HepG2 (cell line): ENCODE data around the gene ACYP2. TPM values are rescaled to one million over a fixed set of nuclear protein-coding genes. Genes with fewer than 3 reads are reported as not detected.

Source experiments
- JUN ChIP-seq: sonication (generic); formaldehyde crosslinking; IDR thresholded peaks from 2 replicates; pipeline ENCODE4 v1.4.0; 2020; ENCODE audit warnings: mild to moderate bottlenecking, missing genetic modification reagents
- KMT2B ChIP-seq: IDR thresholded peaks from 2 replicates; pipeline ENCODE4 v1.6.1; 2016; ENCODE audit warnings: missing genetic modification reagents, missing compliant biosample characterization
- MEIS1 ChIP-seq: sonication (generic); formaldehyde crosslinking; IDR thresholded peaks from 2 replicates; pipeline ENCODE4 v1.9.0; 2021; ENCODE audit warnings: mild to moderate bottlenecking, missing genetic modification reagents, moderate library complexity, borderline replicate concordance
- RFX1 ChIP-seq: fragments of 450-650 bp; IDR thresholded peaks from 2 replicates; pipeline ENCODE4 v1.6.1; 2017
- SATB2 ChIP-seq: sonication (generic); formaldehyde crosslinking; IDR thresholded peaks from 2 replicates; pipeline ENCODE4 v1.5.0; 2020; ENCODE audit warnings: missing genetic modification reagents
- SMARCE1 ChIP-seq: fragments of 450-650 bp; IDR thresholded peaks from 2 replicates; pipeline ENCODE4 v1.6.1; 2017; ENCODE audit warnings: borderline replicate concordance
- SOX13 ChIP-seq, 3 experiments: fragments of 450-650 bp in 1 of 3; sonication (generic) in 1 of 3; formaldehyde crosslinking in 1 of 3; IDR thresholded peaks in 2 of 3; conservative IDR thresholded peaks in 1 of 3; 2 replicates each; pipeline versions ENCODE4 v1.5.0 to v1.6.1; 2016 to 2020; ENCODE audit warnings: antibody characterized with exemption in 1 of 3, mild to moderate bottlenecking in 1 of 3, missing compliant biosample characterization in 1 of 3, missing genetic modification reagents in 1 of 3, moderate library complexity in 1 of 3
- TGIF2 ChIP-seq: IDR thresholded peaks from 2 replicates; pipeline ENCODE4 v1.6.1; 2016; ENCODE audit warnings: control low read depth, missing compliant biosample characterization
- ZNF230 ChIP-seq: sonication (generic); formaldehyde crosslinking; IDR thresholded peaks from 2 replicates; pipeline ENCODE4 v1.4.0; 2020; ENCODE audit warnings: mild to moderate bottlenecking, missing genetic modification reagents
- polyA plus RNA-seq, 8 experiments: library from polyadenylated mRNA; depleted of rRNA in 3 of 8; stranded (reverse) in 7 of 8; unstranded in 1 of 8; fragments of >200 nt; fragmentation: Illumina TruSeq in 4 of 8; extraction: Trizol in 4 of 8; gene quantifications; 2 replicates each; pipeline versions ENCODE4 v1.2.1 to v1.2.3, GENCODE V29; 2011 to 2016; ENCODE audit warnings: low read depth in 4 of 8, missing spikeins in 1 of 8, mixed read lengths in 1 of 8; ENCODE audit not compliant: insufficient read depth in 1 of 8
- total RNA-seq, 5 experiments: library from RNA; depleted of rRNA; stranded (reverse); fragments of >200 nt; fragmentation: Illumina TruSeq; extraction: Trizol; gene quantifications; 2 replicates each; pipeline ENCODE4 v1.2.3, GENCODE V29; 2016; ENCODE audit warnings: low read depth in 1 of 5
- TF ChIP-seq, protein P1 (sequence below): sonication (generic); formaldehyde crosslinking; conservative IDR thresholded peaks from 2 replicates; pipeline ENCODE4 v1.8.0; 2022; ENCODE audit warnings: mild to moderate bottlenecking, moderate library complexity, missing genetic modification reagents
- TF ChIP-seq, protein P2 (sequence below): sonication (generic); formaldehyde crosslinking; IDR thresholded peaks from 2 replicates; pipeline ENCODE4 v1.5.0; 2020; ENCODE audit warnings: mild to moderate bottlenecking, missing genetic modification reagents
- TF ChIP-seq, protein P3 (sequence below): sonication (generic); formaldehyde crosslinking; IDR thresholded peaks from 2 replicates; pipeline ENCODE4 v1.5.1; 2020; ENCODE audit warnings: mild to moderate bottlenecking, missing genetic modification reagents, borderline replicate concordance
- TF ChIP-seq, protein P4 (sequence below): sonication (generic); formaldehyde crosslinking; IDR thresholded peaks from 2 replicates; pipeline ENCODE4 v1.4.0; 2020; ENCODE audit warnings: mild to moderate bottlenecking, missing genetic modification reagents, borderline replicate concordance

The ACYP2 gene
- total and polyA plus RNA-seq, 2 of the 13 experiments (the other 11 are each of a cell fraction or from before 2014, with no cell fraction given): 12.3 to 12.7 TPM

- TF ChIP-seq, protein P1, sequence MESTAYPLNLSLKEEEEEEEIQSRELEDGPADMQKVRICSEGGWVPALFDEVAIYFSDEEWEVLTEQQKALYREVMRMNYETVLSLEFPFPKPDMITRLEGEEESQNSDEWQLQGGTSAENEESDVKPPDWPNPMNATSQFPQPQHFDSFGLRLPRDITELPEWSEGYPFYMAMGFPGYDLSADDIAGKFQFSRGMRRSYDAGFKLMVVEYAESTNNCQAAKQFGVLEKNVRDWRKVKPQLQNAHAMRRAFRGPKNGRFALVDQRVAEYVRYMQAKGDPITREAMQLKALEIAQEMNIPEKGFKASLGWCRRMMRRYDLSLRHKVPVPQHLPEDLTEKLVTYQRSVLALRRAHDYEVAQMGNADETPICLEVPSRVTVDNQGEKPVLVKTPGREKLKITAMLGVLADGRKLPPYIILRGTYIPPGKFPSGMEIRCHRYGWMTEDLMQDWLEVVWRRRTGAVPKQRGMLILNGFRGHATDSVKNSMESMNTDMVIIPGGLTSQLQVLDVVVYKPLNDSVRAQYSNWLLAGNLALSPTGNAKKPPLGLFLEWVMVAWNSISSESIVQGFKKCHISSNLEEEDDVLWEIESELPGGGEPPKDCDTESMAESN: peak; percentile 81; the same call in 1 of the 2 replicates
- peak; percentile 91; the same call in 1 of the 2 replicates for TF ChIP-seq MEIS1
- peak; percentile 76 for TF ChIP-seq KMT2B (CRISPR knock-in tag)
- peak; percentile 82 for TF ChIP-seq JUN (CRISPR knock-in tag)
- no peak for TF ChIP-seq SOX13 (IDR thresholded peaks at IDR 0.05)
- TF ChIP-seq SOX13 (CRISPR knock-in tag; conservative IDR thresholded peaks at IDR 0.05 in 1 of 2, IDR thresholded peaks at IDR 0.05 in 1 of 2): peak in 1 of 2 experiments; percentile 55; a peak in 2 of 4 replicates
- peak; percentile 94 for TF ChIP-seq ZNF230 (CRISPR knock-in tag)
- TF ChIP-seq, protein P2, sequence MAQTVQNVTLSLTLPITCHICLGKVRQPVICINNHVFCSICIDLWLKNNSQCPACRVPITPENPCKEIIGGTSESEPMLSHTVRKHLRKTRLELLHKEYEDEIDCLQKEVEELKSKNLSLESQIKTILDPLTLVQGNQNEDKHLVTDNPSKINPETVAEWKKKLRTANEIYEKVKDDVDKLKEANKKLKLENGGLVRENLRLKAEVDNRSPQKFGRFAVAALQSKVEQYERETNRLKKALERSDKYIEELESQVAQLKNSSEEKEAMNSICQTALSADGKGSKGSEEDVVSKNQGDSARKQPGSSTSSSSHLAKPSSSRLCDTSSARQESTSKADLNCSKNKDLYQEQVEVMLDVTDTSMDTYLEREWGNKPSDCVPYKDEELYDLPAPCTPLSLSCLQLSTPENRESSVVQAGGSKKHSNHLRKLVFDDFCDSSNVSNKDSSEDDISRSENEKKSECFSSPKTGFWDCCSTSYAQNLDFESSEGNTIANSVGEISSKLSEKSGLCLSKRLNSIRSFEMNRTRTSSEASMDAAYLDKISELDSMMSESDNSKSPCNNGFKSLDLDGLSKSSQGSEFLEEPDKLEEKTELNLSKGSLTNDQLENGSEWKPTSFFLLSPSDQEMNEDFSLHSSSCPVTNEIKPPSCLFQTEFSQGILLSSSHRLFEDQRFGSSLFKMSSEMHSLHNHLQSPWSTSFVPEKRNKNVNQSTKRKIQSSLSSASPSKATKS (CRISPR knock-in tag): 0 out of 2 replicates have a peak, but pooled peaks have one; percentile 26
- TF ChIP-seq, protein P3, sequence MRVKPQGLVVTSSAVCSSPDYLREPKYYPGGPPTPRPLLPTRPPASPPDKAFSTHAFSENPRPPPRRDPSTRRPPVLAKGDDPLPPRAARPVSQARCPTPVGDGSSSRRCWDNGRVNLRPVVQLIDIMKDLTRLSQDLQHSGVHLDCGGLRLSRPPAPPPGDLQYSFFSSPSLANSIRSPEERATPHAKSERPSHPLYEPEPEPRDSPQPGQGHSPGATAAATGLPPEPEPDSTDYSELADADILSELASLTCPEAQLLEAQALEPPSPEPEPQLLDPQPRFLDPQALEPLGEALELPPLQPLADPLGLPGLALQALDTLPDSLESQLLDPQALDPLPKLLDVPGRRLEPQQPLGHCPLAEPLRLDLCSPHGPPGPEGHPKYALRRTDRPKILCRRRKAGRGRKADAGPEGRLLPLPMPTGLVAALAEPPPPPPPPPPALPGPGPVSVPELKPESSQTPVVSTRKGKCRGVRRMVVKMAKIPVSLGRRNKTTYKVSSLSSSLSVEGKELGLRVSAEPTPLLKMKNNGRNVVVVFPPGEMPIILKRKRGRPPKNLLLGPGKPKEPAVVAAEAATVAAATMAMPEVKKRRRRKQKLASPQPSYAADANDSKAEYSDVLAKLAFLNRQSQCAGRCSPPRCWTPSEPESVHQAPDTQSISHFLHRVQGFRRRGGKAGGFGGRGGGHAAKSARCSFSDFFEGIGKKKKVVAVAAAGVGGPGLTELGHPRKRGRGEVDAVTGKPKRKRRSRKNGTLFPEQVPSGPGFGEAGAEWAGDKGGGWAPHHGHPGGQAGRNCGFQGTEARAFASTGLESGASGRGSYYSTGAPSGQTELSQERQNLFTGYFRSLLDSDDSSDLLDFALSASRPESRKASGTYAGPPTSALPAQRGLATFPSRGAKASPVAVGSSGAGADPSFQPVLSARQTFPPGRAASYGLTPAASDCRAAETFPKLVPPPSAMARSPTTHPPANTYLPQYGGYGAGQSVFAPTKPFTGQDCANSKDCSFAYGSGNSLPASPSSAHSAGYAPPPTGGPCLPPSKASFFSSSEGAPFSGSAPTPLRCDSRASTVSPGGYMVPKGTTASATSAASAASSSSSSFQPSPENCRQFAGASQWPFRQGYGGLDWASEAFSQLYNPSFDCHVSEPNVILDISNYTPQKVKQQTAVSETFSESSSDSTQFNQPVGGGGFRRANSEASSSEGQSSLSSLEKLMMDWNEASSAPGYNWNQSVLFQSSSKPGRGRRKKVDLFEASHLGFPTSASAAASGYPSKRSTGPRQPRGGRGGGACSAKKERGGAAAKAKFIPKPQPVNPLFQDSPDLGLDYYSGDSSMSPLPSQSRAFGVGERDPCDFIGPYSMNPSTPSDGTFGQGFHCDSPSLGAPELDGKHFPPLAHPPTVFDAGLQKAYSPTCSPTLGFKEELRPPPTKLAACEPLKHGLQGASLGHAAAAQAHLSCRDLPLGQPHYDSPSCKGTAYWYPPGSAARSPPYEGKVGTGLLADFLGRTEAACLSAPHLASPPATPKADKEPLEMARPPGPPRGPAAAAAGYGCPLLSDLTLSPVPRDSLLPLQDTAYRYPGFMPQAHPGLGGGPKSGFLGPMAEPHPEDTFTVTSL (CRISPR knock-in tag): peak; percentile 65
- peak; percentile 93 for TF ChIP-seq RFX1
- no peak for TF ChIP-seq SMARCE1
- TF ChIP-seq TGIF2 (CRISPR knock-in tag): no peak; the same call in 1 of the 2 replicates
- TF ChIP-seq, protein P4, sequence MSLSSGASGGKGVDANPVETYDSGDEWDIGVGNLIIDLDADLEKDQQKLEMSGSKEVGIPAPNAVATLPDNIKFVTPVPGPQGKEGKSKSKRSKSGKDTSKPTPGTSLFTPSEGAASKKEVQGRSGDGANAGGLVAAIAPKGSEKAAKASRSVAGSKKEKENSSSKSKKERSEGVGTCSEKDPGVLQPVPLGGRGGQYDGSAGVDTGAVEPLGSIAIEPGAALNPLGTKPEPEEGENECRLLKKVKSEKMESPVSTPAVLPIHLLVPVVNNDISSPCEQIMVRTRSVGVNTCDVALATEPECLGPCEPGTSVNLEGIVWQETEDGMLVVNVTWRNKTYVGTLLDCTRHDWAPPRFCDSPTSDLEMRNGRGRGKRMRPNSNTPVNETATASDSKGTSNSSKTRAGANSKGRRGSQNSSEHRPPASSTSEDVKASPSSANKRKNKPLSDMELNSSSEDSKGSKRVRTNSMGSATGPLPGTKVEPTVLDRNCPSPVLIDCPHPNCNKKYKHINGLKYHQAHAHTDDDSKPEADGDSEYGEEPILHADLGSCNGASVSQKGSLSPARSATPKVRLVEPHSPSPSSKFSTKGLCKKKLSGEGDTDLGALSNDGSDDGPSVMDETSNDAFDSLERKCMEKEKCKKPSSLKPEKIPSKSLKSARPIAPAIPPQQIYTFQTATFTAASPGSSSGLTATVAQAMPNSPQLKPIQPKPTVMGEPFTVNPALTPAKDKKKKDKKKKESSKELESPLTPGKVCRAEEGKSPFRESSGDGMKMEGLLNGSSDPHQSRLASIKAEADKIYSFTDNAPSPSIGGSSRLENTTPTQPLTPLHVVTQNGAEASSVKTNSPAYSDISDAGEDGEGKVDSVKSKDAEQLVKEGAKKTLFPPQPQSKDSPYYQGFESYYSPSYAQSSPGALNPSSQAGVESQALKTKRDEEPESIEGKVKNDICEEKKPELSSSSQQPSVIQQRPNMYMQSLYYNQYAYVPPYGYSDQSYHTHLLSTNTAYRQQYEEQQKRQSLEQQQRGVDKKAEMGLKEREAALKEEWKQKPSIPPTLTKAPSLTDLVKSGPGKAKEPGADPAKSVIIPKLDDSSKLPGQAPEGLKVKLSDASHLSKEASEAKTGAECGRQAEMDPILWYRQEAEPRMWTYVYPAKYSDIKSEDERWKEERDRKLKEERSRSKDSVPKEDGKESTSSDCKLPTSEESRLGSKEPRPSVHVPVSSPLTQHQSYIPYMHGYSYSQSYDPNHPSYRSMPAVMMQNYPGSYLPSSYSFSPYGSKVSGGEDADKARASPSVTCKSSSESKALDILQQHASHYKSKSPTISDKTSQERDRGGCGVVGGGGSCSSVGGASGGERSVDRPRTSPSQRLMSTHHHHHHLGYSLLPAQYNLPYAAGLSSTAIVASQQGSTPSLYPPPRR (CRISPR knock-in tag): peak; percentile 71
- TF ChIP-seq SATB2 (CRISPR knock-in tag): peak; percentile 92
These were observed 214.9 kb downstream of the ACYP2 start (continued) for GRCh38 chr2:54330162-54330925.
